ENCODE measurements around the gene VWF.
"Not testable (repeated sequence)": the region's sequence is repeated elsewhere in the genome, so short reads cannot be mapped to it uniquely, and the experiment has no call there.

Gene VWF

GRCh38 chr12:6029401-6029800, 95.1 kb downstream of the VWF start:
- TF ChIP-seq CTCF (IDR thresholded peaks at IDR 0.05; ENCODE audit: low read depth, low read length, missing control alignments), result no peak
- DNase-seq (ENCODE audit: low read depth), result no peak
- H3K4me3 ChIP-seq (ENCODE audit: low read depth, low read length), result no peak overlapping the region

GRCh38 chr12:6026998-6027397, 97.5 kb downstream of the VWF start:
- DNase-seq (ENCODE audit: low read depth), result no peak
- no peak overlapping the region for H3K4me3 ChIP-seq (ENCODE audit: low read depth, low read length)
- TF ChIP-seq CTCF (IDR thresholded peaks at IDR 0.05; ENCODE audit: low read depth, low read length, missing control alignments), result no peak

GRCh38 chr12:6025703-6026298, 98.7 kb downstream of the VWF start:
- H3K4me3 ChIP-seq (ENCODE audit: low read depth, low read length), result not testable (repeated sequence)

GRCh38 chr12:6024066-6024465, 100.4 kb downstream of the VWF start:
- not testable (repeated sequence) for H3K4me3 ChIP-seq (ENCODE audit: low read depth, low read length); DNase-seq (ENCODE audit: low read depth)

More at GRCh38 chr12:6025703-6026298, 98.7 kb downstream of the VWF start:
- not testable (repeated sequence) for DNase-seq (ENCODE audit: low read depth)

GRCh38 chr12:6020930-6021329, 103.5 kb downstream of the VWF start:
- no peak for TF ChIP-seq CTCF (IDR thresholded peaks at IDR 0.05; ENCODE audit: low read depth, low read length, missing control alignments)
- H3K4me3 ChIP-seq (ENCODE audit: low read depth, low read length), result no peak overlapping the region
- DNase-seq (ENCODE audit: low read depth), result no peak

- H3K4me3 ChIP-seq (ENCODE audit: low read depth, low read length); DNase-seq (ENCODE audit: low read depth): not testable (repeated sequence)
Measured at GRCh38 chr12:6020511-6020910, 104.0 kb downstream of the VWF start.

- not testable (repeated sequence) for DNase-seq (ENCODE audit: low read depth); H3K4me3 ChIP-seq (ENCODE audit: low read depth, low read length)
Measured at GRCh38 chr12:6019256-6019655, 105.2 kb downstream of the VWF start.

GRCh38 chr12:6018265-6018664, 106.2 kb downstream of the VWF start:
- TF ChIP-seq CTCF (IDR thresholded peaks at IDR 0.05; ENCODE audit: low read depth, low read length, missing control alignments), result no peak
- H3K4me3 ChIP-seq (ENCODE audit: low read depth, low read length), result no peak overlapping the region
- no peak for DNase-seq (ENCODE audit: low read depth)

GRCh38 chr12:6016756-6017155, 107.7 kb downstream of the VWF start:
- TF ChIP-seq CTCF (IDR thresholded peaks at IDR 0.05; ENCODE audit: low read depth, low read length, missing control alignments), result no peak
- no peak for DNase-seq (ENCODE audit: low read depth)

GRCh38 chr12:6016004-6016403, 108.5 kb downstream of the VWF start:
- not testable (repeated sequence) for H3K4me3 ChIP-seq (ENCODE audit: low read depth, low read length); DNase-seq (ENCODE audit: low read depth)

More at GRCh38 chr12:6016756-6017155, 107.7 kb downstream of the VWF start:
- no peak overlapping the region for H3K4me3 ChIP-seq (ENCODE audit: low read depth, low read length)
